Raji (cell line): ENCODE measurements around the gene PTPN21.

Source experiments
- POLR2A ChIP-seq: IDR thresholded peaks from 2 replicates; pipeline ENCODE4 v1.6.1; 2011; ENCODE audit warnings: low read depth, low read length, control low read depth; ENCODE audit not compliant: insufficient read depth

The PTPN21 gene

DNA sequence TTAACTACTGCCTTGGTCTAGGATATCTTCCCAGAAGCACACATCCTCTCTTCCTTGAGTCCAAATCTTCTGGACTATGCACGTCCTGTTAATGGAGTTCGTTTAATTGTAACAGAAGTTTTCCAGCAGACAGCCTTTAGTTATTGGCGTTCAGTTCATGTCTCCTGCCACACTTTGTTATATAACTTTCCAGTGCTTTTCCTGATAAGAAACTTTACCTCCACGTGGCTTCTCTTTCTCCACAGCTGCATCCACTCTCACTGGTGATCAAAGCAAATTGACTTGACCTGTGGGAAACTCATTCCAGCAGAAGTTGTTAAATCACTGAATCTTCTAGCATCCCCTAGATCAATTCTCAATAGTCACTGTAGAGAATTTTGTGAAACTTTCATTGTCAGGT is 19.0 kb downstream of the PTPN21 start:
- TF ChIP-seq POLR2A, result no peak

DNA sequence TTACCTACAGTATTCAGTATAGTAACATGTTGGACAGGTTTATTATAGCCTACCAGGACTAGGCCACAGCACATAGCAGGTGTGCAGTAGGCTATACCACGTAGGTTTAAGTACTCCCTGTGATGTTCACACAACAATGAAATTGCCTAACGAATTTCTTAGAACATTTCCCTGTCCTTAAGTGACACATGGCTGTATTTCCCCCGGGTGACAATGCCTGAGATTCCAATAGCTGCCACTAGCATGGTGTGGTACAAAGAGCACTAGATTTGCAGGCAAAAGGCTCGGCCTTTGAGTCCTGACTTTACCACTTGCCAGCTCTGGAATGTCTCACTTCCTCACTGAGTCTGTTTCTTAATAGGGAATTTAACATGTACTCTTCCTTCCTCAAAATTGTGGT is 19.7 kb downstream of the PTPN21 start:
- no peak for TF ChIP-seq POLR2A

DNA sequence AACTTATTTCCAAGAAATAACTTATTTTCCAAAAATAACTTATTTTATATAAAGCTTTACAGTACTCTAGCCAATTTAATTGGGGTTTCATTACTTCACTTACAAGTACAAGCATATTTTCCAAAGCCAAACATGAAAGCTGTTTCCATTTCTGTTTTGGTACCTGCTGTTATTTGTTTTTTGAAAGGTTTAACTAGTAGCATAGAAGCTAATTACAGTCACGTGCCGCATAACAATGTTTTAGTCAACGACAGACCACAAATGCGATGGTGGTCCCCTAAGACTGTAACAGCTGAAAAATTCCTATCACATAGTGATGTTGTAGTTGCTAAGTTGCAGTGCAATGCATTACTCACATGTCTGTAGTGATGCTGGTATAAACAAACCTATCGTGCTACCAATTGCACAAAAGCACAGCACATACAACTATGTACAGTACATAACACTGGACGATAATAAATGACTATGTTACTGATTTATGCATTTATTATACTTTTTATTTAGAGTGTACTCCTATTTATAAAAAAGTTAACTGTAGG is 21.7 kb downstream of the PTPN21 start:
- no peak for TF ChIP-seq POLR2A

- no peak for TF ChIP-seq POLR2A
Observed at GRCh38 chr14:88522393-88522792, 32.4 kb downstream of the PTPN21 start.

DNA sequence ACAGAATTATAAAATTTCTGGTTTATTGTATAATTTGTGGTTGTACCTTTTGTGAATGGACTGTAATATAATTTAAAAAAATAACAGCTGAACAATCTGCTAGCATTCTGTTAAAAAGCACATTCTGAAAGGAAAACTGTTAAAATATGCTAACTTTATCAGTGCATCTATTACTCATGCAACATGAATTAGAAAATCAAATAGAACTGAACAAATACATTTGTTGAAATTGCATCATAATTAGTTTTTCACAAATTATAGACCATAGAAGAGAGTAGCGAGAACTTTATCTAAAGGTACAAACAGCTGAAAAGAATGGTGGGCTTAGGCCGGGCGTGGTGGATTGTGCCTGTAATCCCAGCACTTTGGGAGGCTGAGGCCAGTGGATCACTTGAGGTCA is 33.0 kb downstream of the PTPN21 start:
- no peak for TF ChIP-seq POLR2A

DNA sequence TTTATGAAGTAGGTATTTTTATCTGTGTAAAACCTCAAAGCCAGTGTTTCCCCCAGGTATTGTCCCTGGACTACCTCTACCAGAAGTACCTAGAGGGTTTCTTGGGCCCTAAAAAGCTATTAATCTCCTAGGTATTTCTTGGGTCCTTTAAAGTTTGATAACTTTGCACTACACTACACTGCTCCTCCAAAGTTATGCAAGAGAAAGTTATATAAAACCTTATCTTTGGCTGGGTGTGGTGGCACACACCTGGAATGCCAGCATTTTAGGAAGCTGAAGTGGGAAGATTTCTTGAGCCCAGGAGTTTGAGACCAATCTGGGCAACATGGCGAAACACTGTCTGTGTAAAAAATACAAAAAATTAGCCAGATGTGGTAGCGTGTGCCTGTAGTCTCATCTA is 34.9 kb downstream of the PTPN21 start:
- no peak for TF ChIP-seq POLR2A

- TF ChIP-seq POLR2A, result no peak
Observed at GRCh38 chr14:88518592-88519512, 36.0 kb downstream of the PTPN21 start.

GRCh38 chr14:88516861-88517357 is 37.9 kb downstream of the PTPN21 start:
- TF ChIP-seq POLR2A, result no peak

DNA sequence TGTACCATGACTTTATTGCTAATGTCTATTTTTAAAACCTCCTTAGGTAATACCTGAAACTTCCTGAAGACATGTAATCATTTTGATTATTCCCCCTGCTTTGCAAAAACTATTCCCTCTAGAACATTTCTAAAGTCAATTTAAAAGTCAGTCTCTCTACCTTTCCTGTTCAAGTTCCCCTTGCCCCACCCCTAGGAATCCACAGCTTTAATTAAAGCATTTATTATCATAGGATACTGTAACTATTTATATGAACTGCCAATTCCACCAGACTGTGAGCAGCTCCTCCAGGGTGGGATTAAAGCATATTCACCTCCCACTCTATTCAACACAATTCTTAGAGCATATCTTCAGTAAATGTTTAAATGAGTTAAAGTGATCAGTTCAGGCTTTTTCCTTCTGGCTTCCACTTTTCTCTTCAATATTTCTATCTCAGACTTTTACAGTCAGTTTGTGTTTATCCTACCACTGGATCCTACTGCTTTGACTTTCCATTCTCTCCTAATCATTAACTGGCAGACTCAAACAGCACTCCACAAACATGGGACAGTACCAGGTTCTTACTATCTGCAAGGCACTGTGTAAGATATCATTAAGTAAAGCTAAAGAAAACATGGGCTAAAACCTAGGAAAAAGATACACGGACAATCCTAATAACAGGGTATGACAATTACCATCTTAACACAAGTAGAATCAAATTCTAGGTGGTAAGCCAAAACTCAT is 39.1 kb downstream of the PTPN21 start:
- TF ChIP-seq POLR2A, result no peak

DNA sequence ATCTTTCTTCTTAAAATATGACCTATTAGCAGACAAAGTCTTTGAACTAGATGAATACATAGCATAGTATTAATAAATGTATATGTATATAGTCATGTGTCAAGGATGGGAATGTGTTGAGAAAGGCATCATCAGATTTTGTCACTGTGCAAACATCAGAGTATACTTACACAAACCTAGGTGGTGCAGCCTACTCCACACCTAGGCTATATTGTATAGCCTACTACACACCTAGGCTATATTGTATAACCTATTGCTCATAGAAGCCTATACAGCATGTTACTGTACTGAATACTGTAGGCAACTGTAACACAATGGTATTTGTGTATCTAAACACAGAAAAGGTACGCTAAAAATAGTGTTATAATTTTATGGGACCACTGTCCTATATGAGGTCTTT is 47.6 kb downstream of the PTPN21 start:
- no peak for TF ChIP-seq POLR2A

GRCh38 chr14:88505621-88506020 is 49.2 kb downstream of the PTPN21 start:
- no peak for TF ChIP-seq POLR2A

DNA sequence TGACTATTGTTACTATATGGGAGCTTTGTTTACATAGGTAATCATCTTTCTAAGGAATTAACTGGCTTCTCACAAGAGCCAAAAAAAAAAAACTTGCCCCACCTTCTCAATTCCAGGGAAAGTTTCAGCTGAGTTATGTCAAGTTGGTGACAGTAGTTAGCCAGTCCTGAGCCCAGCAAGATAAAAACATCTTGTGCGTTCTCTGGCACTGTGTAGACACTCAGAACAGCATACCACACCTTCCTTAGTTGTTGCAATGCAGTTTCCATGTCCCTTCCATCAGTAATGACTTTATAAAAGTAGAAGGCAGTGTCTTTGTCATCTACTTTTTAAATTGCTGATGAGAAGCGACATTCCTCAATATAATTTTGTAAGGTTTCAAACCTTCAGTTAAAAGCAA is 50.2 kb downstream of the PTPN21 start:
- no peak for TF ChIP-seq POLR2A

GRCh38 chr14:88503754-88504406 is 50.9 kb downstream of the PTPN21 start:
- TF ChIP-seq POLR2A, result no peak

DNA sequence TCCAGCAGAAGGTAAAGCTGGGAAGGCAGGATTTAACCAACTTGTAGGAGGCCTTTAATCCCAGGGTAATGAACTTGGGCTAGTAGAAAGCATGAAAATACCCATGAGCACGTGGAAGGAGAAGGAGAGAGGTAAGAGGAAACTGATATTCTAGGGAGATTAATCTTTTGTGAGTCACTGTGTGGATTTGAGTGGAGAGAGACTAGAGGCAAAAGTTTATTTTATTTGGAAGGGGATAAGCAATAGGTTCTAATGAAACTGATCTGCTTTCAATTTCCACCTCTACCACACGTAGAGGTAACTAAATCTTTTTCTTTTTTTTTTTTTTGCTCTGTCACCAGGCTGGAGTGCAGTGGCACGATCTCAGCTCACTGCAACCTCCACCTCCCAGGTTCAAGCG is 52.1 kb downstream of the PTPN21 start:
- no peak for TF ChIP-seq POLR2A

DNA sequence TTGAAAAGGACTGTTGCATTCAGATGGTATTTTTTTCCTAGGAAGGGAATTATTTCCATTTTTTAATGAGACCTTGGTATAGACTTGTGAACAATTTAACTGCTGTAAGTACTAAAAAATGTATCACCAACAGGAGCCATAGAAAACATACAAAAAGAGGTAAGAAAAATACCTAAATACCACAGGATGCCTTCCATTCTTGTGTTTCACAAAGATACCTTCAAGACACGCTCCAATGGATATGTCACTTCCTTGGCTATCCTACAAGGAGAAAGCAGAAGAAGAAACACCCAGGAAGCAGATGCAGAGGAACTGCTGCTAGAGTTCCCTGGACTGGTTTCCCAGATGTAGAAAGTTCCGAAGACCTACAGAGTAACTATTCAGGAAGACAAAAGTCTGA is 54.2 kb downstream of the PTPN21 start:
- TF ChIP-seq POLR2A, result no peak

GRCh38 chr14:88499225-88499624 is 55.6 kb downstream of the PTPN21 start:
- TF ChIP-seq POLR2A, result no peak

GRCh38 chr14:88496414-88496813 is 58.4 kb downstream of the PTPN21 start:
- no peak for TF ChIP-seq POLR2A
